HCT116 (cell line): ENCODE measurements around the gene KCNK5. TPM values are rescaled to one million over a fixed set of nuclear protein-coding genes. Genes with fewer than 3 reads are reported as not detected.

Source experiments
- ATAC-seq: fragments of 200-7000 bp; cut with Tn5 transposase; 2 replicates; pipeline ENCODE4 v1.9.1; 2020; ENCODE audit warnings: mild to moderate bottlenecking, moderate library complexity
- BruUV-seq: library from RNA; stranded (reverse); fragments of 400-500 nt; replicated peaks from 2 replicates; lab custom pipeline; 2021; lab: Mats Ljungman, UMichigan
- CTCF ChIA-PET: fragments of 300-600 bp; sonication (Branson Sonifier 250); formaldehyde crosslinking; loops from one replicate; lab custom pipeline; 2021; ENCODE audit warnings: antibody characterized with exemption; lab: Charles Lee
- POLR2A ChIA-PET: fragments of 300-600, 350-600 bp; sonication (Branson Sonifier 250); formaldehyde crosslinking; loops from one replicate; lab custom pipeline; 2021; ENCODE audit warnings: antibody characterized with exemption; lab: Charles Lee
- RAD21 ChIA-PET, 2 experiments: fragments of 300-600 bp; sonication (Branson Sonifier 250); formaldehyde crosslinking; loops; one replicate each; lab custom pipeline; 2023; ENCODE audit warnings: low total read pairs in 2 of 2; ENCODE audit not compliant: uncharacterized antibody in 2 of 2, unreplicated experiment in 2 of 2, low non-redundant PET in 1 of 2; lab: Charles Lee
- DNase-seq: peaks from one replicate; pipeline ENCODE4 v3.0.0-alpha.2; 2010; ENCODE audit warnings: low read depth, low spot score
- H2AFZ ChIP-seq: fragments of 200-600 bp; shearing (Covaris generic), sonication (generic); 2 replicates; pipeline ENCODE4 v1.6.1; 2017; ENCODE audit warnings: low read depth, mixed run types, mixed read lengths, antibody characterized with exemption, low read length; ENCODE audit not compliant: poor library complexity, severe bottlenecking
- H3K27ac ChIP-seq: 2 replicates; pipeline ENCODE4 v1.5.1; 2012; ENCODE audit warnings: low read depth, low read length
- H3K27me3 ChIP-seq: fragments of 200-600 bp; sonication (generic); 2 replicates; pipeline ENCODE4 v1.6.1; 2016; ENCODE audit warnings: mixed run types, low read length, mixed read lengths; ENCODE audit not compliant: insufficient read depth
- H3K36me3 ChIP-seq, 2 experiments: fragments of 200-500 bp in 1 of 2; fragments of 200-600 bp in 1 of 2; sonication (Bioruptor generic) in 1 of 2; sonication (generic) in 1 of 2; 2 replicates each; pipeline versions ENCODE4 v1.5.1 to v1.6.1; 2014 to 2016; ENCODE audit warnings: low read length in 2 of 2, inconsistent platforms in 1 of 2, mixed read lengths in 1 of 2, mixed run types in 1 of 2; ENCODE audit not compliant: insufficient read depth in 2 of 2, control insufficient read depth in 1 of 2
- H3K4me1 ChIP-seq, 2 experiments: fragments of 200-600 bp in 1 of 2; sonication (generic) in 1 of 2; 2 replicates each; pipeline versions ENCODE4 v1.5.1 to v1.6.1; 2012 to 2017; ENCODE audit warnings: low read length in 2 of 2, inconsistent platforms in 1 of 2, mild to moderate bottlenecking in 1 of 2, mixed read lengths in 1 of 2, mixed run types in 1 of 2, moderate library complexity in 1 of 2; ENCODE audit not compliant: insufficient read depth in 2 of 2, control insufficient read depth in 1 of 2
- H3K4me2 ChIP-seq: fragments of 200-600 bp; sonication (generic); 2 replicates; pipeline ENCODE4 v1.6.1; 2017; ENCODE audit warnings: mixed run types, low read length, mixed read lengths
- H3K4me3 ChIP-seq, 2 experiments: fragments of 200-600 bp in 1 of 2; sonication (generic) in 1 of 2; replicated peaks in 1 of 2; 2 replicates each; pipeline ENCODE4 v1.5.1; 2011 to 2016; ENCODE audit warnings: low read length in 2 of 2, control low read depth in 1 of 2, low read depth in 1 of 2, mild to moderate bottlenecking in 1 of 2, mixed read lengths in 1 of 2, mixed run types in 1 of 2
- H3K79me2 ChIP-seq: fragments of 200-600 bp; sonication (generic); 2 replicates; pipeline ENCODE4 v1.6.1; 2017; ENCODE audit warnings: mild to moderate bottlenecking, mixed run types, low read length, moderate library complexity, mixed read lengths; ENCODE audit not compliant: insufficient read depth
- H3K9ac ChIP-seq: fragments of 200-600 bp; sonication (generic); 2 replicates; pipeline ENCODE4 v1.6.1; 2016; ENCODE audit warnings: low read length, mixed read lengths
- H3K9me2 ChIP-seq: fragments of 200-600 bp; sonication (generic), shearing (Covaris generic); 2 replicates; pipeline ENCODE4 v1.6.1; 2017; ENCODE audit warnings: mixed run types, mild to moderate bottlenecking, moderate library complexity; ENCODE audit not compliant: insufficient read depth
- H3K9me3 ChIP-seq, 2 experiments: fragments of 200-500 bp in 1 of 2; fragments of 200-600 bp in 1 of 2; sonication (Bioruptor generic) in 1 of 2; sonication (generic) in 1 of 2; 2 replicates each; pipeline ENCODE4 v1.6.1; 2014 to 2017; ENCODE audit warnings: low read length in 2 of 2, mixed read lengths in 2 of 2, inconsistent platforms in 1 of 2, low read depth in 1 of 2, mild to moderate bottlenecking in 1 of 2, mixed run types in 1 of 2, moderate library complexity in 1 of 2; ENCODE audit not compliant: control insufficient read depth in 1 of 2, insufficient read depth in 1 of 2
- H4K20me1 ChIP-seq: fragments of 200-600 bp; sonication (generic), shearing (Covaris generic); 2 replicates; pipeline ENCODE4 v1.6.1; 2017; ENCODE audit warnings: mixed run types, mild to moderate bottlenecking, moderate library complexity; ENCODE audit not compliant: insufficient read depth
- CBX3 ChIP-seq: IDR thresholded peaks from 2 replicates; pipeline ENCODE4 v1.6.1; 2012; ENCODE audit warnings: low read depth
- CEBPB ChIP-seq: IDR thresholded peaks from 2 replicates; pipeline ENCODE4 v1.6.1; 2012; ENCODE audit warnings: low read depth
- POLR2A ChIP-seq: IDR thresholded peaks from 2 replicates; pipeline ENCODE4 v1.7.0; 2011; ENCODE audit warnings: borderline replicate concordance; ENCODE audit not compliant: insufficient read depth, insufficient read length; ENCODE audit errors: extremely low read depth
- POLR2AphosphoS5 ChIP-seq: IDR thresholded peaks from 2 replicates; pipeline ENCODE4 v1.6.1; 2011; ENCODE audit warnings: mild to moderate bottlenecking, low read depth, low read length, moderate library complexity
- RAD21 ChIP-seq: IDR thresholded peaks from 2 replicates; pipeline ENCODE4 v1.6.1; 2012; ENCODE audit warnings: low read depth, mild to moderate bottlenecking
- REST ChIP-seq: IDR thresholded peaks from 2 replicates; pipeline ENCODE4 v1.6.1; 2012; ENCODE audit warnings: low read depth
- SIN3A ChIP-seq: IDR thresholded peaks from 2 replicates; pipeline ENCODE4 v1.6.1; 2012; ENCODE audit warnings: low read depth
- SP1 ChIP-seq: IDR thresholded peaks from 2 replicates; pipeline ENCODE4 v1.6.1; 2012; ENCODE audit warnings: low read depth
- TCF7L2 ChIP-seq: IDR thresholded peaks from 2 replicates; pipeline ENCODE4 v1.7.0; 2011; ENCODE audit warnings: borderline replicate concordance, inconsistent platforms; ENCODE audit not compliant: insufficient read depth, insufficient read length; ENCODE audit errors: extremely low read depth
- ZFX ChIP-seq: fragments of 450-650 bp; IDR thresholded peaks from 2 replicates; pipeline ENCODE4 v1.6.1; 2017
- ZNF274 ChIP-seq: fragments of 200-500 bp; sonication (Bioruptor generic); IDR thresholded peaks from 2 replicates; pipeline ENCODE4 v1.6.1; 2014; ENCODE audit warnings: mild to moderate bottlenecking, low read depth, low read length, inconsistent platforms
- intact Hi-C: fragments of 100-400 bp; cut with micrococcal nuclease; formaldehyde crosslinking; loops from 2 replicates; pipeline ENCODE4 v1.10.0; 2022
- total RNA-seq: library from RNA; stranded (reverse); gene quantifications from one replicate; pipeline ENCODE4 v1.2.1, GENCODE V29; 2021; ENCODE audit not compliant: unreplicated experiment
- TF ChIP-seq, protein P1 (sequence below), 3 experiments: fragments of 200-600 bp in 1 of 3; sonication (generic) in 1 of 3; IDR thresholded peaks in 2 of 3; conservative IDR thresholded peaks in 1 of 3; 2 replicates each; pipeline ENCODE4 v1.5.1; 2012 to 2017; ENCODE audit warnings: low read depth in 2 of 3, low read length in 2 of 3, antibody characterized with exemption in 1 of 3, borderline replicate concordance in 1 of 3, control low read depth in 1 of 3, mild to moderate bottlenecking in 1 of 3, mixed read lengths in 1 of 3, mixed run types in 1 of 3, moderate library complexity in 1 of 3; ENCODE audit not compliant: insufficient read depth in 1 of 3

The KCNK5 gene
- total RNA-seq, 1 experiment from 2014 or later = 9.5 TPM

DNA sequence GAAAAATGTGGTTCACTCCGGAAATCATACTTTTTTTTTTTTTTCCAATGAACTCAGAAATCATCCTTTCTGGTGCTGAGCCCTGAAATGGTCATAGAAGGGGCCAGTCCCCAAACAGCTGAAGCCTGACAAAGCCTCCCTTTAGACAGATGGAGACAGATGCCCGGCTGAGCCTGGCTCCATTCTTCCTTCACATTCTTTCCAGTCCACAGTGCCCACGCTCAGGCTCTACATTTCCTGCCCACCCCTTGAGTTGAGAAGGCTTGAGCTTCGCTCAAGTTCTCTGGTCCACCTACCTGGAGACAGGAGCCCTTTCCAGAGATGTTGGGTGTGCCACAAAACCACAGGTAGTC lies 41.2 kb downstream of the KCNK5 start:
- TF ChIP-seq SP1 (no peak), RAD21 (no peak), POLR2A (no peak), POLR2AphosphoS5 (no peak), TCF7L2 (no peak), ZFX (no peak), ZNF274 (no peak), SIN3A (no peak), REST (no peak), CEBPB (no peak), CBX3 (no peak)
- TF ChIP-seq, protein P1, sequence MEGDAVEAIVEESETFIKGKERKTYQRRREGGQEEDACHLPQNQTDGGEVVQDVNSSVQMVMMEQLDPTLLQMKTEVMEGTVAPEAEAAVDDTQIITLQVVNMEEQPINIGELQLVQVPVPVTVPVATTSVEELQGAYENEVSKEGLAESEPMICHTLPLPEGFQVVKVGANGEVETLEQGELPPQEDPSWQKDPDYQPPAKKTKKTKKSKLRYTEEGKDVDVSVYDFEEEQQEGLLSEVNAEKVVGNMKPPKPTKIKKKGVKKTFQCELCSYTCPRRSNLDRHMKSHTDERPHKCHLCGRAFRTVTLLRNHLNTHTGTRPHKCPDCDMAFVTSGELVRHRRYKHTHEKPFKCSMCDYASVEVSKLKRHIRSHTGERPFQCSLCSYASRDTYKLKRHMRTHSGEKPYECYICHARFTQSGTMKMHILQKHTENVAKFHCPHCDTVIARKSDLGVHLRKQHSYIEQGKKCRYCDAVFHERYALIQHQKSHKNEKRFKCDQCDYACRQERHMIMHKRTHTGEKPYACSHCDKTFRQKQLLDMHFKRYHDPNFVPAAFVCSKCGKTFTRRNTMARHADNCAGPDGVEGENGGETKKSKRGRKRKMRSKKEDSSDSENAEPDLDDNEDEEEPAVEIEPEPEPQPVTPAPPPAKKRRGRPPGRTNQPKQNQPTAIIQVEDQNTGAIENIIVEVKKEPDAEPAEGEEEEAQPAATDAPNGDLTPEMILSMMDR (IDR thresholded peaks at IDR 0.05 in 2 of 3, conservative IDR thresholded peaks at IDR 0.05 in 1 of 3; ENCODE audit: borderline replicate concordance in 1 of 3, insufficient read depth in 1 of 3, low read depth in 2 of 3, low read length in 2 of 3) = no peak
- no peaks in the 10 kb centered on the region for H3K27me3 ChIP-seq
- H3K4me3 ChIP-seq = no peak overlapping the region
- no peaks in the 10 kb centered on the region; the same call in 1 of the 2 replicates for H3K79me2 ChIP-seq
- H3K4me1 ChIP-seq = peaks cover 3 to 23% of the 10 kb centered on the region in 2 experiments
- RAD21 ChIA-PET = no interaction called here
- peaks cover 5 to 10% of the 10 kb centered on the region in 2 experiments; a peak in 3 of 4 replicates for H3K36me3 ChIP-seq
- H2AFZ ChIP-seq = no peak overlapping the region
- no peak for ATAC-seq
- no peaks in the 10 kb centered on the region for H4K20me1 ChIP-seq
- no peak for DNase-seq
- no peaks in the 10 kb centered on the region for H3K9me2 ChIP-seq
- no TSS peak for BruUV-seq
- H3K9me3 ChIP-seq = no peaks in the 10 kb centered on the region
- no peak overlapping the region for H3K9ac ChIP-seq
- H3K27ac ChIP-seq = no peak overlapping the region
- POLR2A ChIA-PET = no interaction called here
- H3K4me2 ChIP-seq = no peak overlapping the region
- intact Hi-C loops = no loop called here
- CTCF ChIA-PET = no interaction called here
